ENCODE data around the gene MPND. TPM values are rescaled to one million over a fixed set of nuclear protein-coding genes. Genes with fewer than 3 reads are reported as not detected.

MPND gene
- total RNA-seq, 1 donor from 2014 or later, result 42.4 TPM

DNA sequence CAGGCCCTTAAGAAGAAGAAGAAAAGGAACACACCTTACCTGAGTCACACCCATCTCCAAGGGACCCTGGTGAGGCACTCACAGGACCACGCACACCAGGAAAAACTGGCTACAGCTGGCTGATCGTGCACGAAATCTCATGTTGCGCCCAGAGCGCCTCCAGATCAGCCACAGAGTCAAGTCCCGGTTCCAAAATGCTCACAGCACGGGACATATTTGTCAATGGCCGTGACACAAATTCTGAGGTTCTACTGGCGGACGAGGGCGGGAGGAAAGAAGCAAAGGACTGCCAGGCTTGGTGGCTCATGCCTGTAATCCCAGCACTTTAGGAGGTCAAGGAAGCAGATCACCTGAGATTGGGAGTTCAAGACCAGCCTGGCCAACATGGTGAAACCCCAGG is 35.5 kb downstream of the MPND start:
- DNase-seq (ENCODE audit: low spot score in 2 of 2, unreplicated experiment in 2 of 2), result no peak
- Mint-ChIP-seq H3K9me3 (no peaks in the 10 kb centered on the region), H3K4me1 (peaks cover 52% of the 10 kb centered on the region), H3K36me3 (no peaks in the 10 kb centered on the region), H3K27me3 (ENCODE audit: low read depth) (no peaks in the 10 kb centered on the region), H3K27ac (peak overlapping the region; percentile 47), H3K4me3 (no peak overlapping the region)
- TF ChIP-seq, protein P1, sequence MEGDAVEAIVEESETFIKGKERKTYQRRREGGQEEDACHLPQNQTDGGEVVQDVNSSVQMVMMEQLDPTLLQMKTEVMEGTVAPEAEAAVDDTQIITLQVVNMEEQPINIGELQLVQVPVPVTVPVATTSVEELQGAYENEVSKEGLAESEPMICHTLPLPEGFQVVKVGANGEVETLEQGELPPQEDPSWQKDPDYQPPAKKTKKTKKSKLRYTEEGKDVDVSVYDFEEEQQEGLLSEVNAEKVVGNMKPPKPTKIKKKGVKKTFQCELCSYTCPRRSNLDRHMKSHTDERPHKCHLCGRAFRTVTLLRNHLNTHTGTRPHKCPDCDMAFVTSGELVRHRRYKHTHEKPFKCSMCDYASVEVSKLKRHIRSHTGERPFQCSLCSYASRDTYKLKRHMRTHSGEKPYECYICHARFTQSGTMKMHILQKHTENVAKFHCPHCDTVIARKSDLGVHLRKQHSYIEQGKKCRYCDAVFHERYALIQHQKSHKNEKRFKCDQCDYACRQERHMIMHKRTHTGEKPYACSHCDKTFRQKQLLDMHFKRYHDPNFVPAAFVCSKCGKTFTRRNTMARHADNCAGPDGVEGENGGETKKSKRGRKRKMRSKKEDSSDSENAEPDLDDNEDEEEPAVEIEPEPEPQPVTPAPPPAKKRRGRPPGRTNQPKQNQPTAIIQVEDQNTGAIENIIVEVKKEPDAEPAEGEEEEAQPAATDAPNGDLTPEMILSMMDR (IDR thresholded peaks at IDR 0.05; ENCODE audit: unreplicated experiment), result no peak

DNA sequence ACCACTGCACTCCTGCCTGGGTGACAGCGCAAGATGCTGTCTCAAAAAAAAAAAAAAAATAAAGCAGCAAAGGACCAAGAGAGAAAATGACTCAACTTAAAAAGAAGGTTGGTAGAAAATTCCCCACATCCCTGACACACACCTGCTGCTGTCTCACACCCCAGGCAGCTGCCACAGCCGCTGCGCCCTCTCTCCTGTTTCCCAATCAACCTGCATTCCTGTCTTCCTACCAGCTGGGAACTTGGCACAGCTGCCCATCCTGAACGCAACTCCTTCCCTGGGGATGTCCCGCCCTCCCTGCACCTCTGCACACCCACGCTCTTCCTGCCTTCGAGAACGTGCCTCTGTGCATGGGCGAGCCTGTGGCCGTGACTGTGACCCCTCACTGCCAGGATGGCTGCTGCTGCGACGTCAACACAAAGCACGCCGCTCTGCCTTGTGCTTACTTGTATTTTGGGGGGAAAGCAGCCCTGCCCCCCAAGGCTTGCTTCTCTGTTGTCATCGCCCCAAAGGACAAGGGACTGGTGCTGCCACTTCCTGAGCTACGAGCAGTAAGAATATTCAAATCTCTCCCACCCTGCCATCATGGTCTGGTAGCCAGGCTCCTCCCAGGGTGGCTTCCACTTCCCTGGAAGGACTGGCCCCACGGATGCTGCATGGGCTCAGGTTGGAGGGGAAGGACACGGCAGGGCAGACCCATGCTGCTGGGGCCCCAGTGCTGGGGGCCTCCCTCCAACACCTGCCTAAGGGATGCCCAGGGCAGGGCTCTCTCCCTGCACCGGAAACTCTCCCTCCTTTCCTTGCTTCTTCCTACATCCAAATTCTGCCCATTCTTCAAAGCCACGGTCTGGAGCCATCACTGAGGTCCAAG is 36.3 kb downstream of the MPND start:
- H3K4me3 Mint-ChIP-seq, result no peak overlapping the region
- TF ChIP-seq, protein P1 (IDR thresholded peaks at IDR 0.05; ENCODE audit: unreplicated experiment), result no peak
- H3K27ac Mint-ChIP-seq, result peak overlapping the region; percentile 64
- H3K36me3 Mint-ChIP-seq, result no peaks in the 10 kb centered on the region
- H3K9me3 Mint-ChIP-seq, result no peaks in the 10 kb centered on the region
- H3K4me1 Mint-ChIP-seq, result peaks cover 47% of the 10 kb centered on the region
- no peaks in the 10 kb centered on the region for H3K27me3 Mint-ChIP-seq (ENCODE audit: low read depth)
- DNase-seq (ENCODE audit: low spot score in 2 of 2, unreplicated experiment in 2 of 2), result no peak

DNA sequence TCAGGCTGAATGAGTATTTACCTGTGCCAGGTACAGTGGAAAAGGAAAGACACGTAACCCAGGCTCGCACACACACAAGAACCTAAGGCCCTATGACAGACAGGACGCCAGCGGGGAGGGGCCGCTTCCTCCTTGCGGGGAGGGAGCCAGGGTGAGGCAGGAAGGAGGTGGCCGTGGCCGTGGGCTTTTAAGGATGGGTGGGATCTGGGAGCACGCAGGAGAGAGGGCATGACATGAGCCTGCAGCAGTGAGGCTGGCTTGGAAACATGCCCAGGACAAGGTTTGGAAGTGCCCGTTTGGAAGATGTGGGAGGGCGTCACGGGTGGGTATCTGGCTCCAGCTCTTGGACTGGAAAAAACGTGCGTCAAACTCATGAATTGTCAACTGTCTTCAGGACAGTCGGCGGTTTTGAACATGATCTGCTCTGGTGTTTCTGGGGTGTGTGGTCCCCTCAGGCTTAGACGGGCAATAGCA is 36.9 kb downstream of the MPND start:
- Mint-ChIP-seq H3K27me3 (ENCODE audit: low read depth) (no peaks in the 10 kb centered on the region), H3K27ac (peak overlapping the region; percentile 60), H3K36me3 (no peaks in the 10 kb centered on the region), H3K4me3 (no peak overlapping the region), H3K4me1 (peaks cover 42% of the 10 kb centered on the region), H3K9me3 (no peaks in the 10 kb centered on the region)
- TF ChIP-seq, protein P1 (IDR thresholded peaks at IDR 0.05; ENCODE audit: unreplicated experiment), result no peak
- DNase-seq (ENCODE audit: low spot score in 2 of 2, unreplicated experiment in 2 of 2), result no peak

DNA sequence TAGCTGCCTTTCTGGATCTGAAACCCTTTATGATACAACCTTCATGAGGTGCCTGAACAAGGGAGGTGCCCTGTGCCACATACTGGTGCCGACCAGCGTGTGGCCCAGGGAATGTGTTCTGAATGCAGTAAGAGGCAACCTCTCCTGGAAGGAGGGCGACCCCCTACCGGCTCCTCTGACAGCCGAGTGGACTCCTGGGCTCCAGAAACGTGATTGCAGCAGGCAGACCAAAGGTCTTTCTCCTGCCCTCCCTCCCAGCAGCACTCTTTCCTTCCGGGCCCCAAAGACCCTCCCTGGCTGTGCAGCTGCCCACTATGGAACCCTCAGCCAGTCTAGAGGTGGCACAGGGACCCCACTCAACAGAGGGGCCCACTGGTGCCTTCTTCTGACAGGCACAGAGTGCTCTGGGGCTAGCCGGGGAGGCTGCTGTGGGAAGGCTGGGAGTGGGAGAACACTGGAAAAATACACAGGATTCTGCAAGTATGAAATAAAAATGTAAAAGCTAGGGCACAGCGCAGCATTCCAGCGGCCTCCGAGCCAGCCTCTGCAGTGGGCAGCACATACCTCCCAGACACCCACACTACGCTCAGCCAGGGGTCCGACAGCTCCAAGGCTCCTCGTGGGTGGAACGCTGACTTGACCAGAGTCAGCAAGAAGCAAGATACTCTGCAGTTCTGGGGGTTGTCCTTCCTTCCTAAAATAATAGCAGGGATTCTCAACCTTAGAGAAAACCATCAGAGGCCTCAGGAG is 42.1 kb downstream of the MPND start:
- peaks cover 30% of the 10 kb centered on the region for H3K4me1 Mint-ChIP-seq
- TF ChIP-seq, protein P1 (IDR thresholded peaks at IDR 0.05; ENCODE audit: unreplicated experiment), result no peak

DNA sequence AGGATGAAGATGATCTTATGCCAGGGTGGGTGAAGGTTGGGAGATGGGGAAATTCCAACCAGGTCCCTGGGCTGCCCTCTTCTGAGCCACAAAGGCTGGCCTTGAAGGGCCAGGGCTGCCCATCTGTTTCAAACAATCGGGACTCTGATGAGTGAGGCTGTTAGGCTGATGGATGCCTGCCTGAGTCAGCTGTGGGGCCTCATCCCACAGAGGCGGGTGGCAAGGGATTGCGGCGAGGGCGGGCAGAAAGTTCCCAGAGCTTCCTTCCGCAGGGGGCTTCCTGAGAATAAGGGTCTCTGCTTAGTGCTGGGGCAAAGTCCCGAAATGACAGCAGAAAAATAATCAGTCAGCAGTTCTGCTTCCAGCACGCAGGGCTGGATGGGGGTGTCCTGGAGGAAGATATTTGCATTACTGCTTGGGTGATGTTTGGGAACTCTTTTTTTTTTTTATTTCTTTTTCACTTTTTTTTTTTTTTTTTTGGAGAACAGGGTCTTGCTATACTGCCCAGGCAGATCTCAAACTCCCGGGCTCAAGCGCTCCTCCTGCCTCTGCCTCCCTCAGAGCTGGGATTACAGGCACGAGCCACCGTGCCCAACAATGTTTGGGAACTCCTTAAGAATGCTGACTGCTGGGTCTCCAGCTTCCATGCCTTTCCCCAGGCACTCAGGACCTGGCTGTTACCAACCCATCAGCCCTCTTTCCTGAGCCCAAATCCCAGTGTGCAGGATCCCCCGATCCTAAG is 42.9 kb downstream of the MPND start:
- Mint-ChIP-seq H3K9me3 (no peaks in the 10 kb centered on the region), H3K27me3 (ENCODE audit: low read depth) (no peaks in the 10 kb centered on the region), H3K4me1 (peaks cover 34% of the 10 kb centered on the region), H3K27ac (no peak overlapping the region), H3K4me3 (no peak overlapping the region), H3K36me3 (no peaks in the 10 kb centered on the region)
- TF ChIP-seq, protein P1 (IDR thresholded peaks at IDR 0.05; ENCODE audit: unreplicated experiment), result peak; percentile 35
- no peak for DNase-seq (ENCODE audit: low spot score in 2 of 2, unreplicated experiment in 2 of 2)

More for the DNA sequence above, 42.1 kb downstream of the MPND start:
- H3K4me3 Mint-ChIP-seq, result no peak overlapping the region
- H3K27ac Mint-ChIP-seq, result no peak overlapping the region
- no peaks in the 10 kb centered on the region for H3K9me3 Mint-ChIP-seq
- DNase-seq (ENCODE audit: low spot score in 2 of 2, unreplicated experiment in 2 of 2), result no peak
- H3K27me3 Mint-ChIP-seq (ENCODE audit: low read depth), result no peaks in the 10 kb centered on the region
- no peaks in the 10 kb centered on the region for H3K36me3 Mint-ChIP-seq

All from mesothelial cell of epicardium (in vitro differentiated cells).